ENCODE results near the gene DUSP28. TPM values are rescaled to one million over a fixed set of nuclear protein-coding genes. Genes with fewer than 3 reads are reported as not detected.

The DUSP28 gene
- total and polyA plus RNA-seq, 2 of the 13 experiments (the other 11 are each of a cell fraction or from before 2014, with no cell fraction given), result 5.2 to 8.6 TPM

- H3K9me3 ChIP-seq (ENCODE audit: low read length), result no peaks in the 10 kb centered on the region
- FAIRE-seq (no peak), ATAC-seq (no peak), DNase-seq (ENCODE audit: low spot score) (no peak)
- intact Hi-C loops (cut with micrococcal nuclease; ENCODE audit: unreplicated experiment) (no loop called here), in situ Hi-C loops (cut with HindIII; ENCODE audit: extremely low pct_ligation_motif_present, low pct_unique_long_range_greater_than_20kb) (loop anchor here (25.0 kb wide), 1 partner anchor 638 kb away; no protein-coding TSS in a partner anchor)
- H3K27ac ChIP-seq (ENCODE audit: extremely low read length, insufficient read depth, low read length), result no peak overlapping the region
- H3K9ac ChIP-seq (ENCODE audit: insufficient read depth, low read depth, low read length), result no peak overlapping the region
- CTCF ChIA-PET (ENCODE audit: low intra/inter-chr PET ratio, low total read pairs), result no interaction called here
- peaks cover 0 to 14% of the 10 kb centered on the region in 2 experiments; a peak in 3 of 5 replicates for H3K36me3 ChIP-seq (replicated peaks in 1 of 2; ENCODE audit: control insufficient read depth in 1 of 2, insufficient read depth in 2 of 2, low read length in 2 of 2)
- no peaks in the 10 kb centered on the region for H3K27me3 ChIP-seq (ENCODE audit: control insufficient read depth in 1 of 2, insufficient read depth in 2 of 2, low read length in 2 of 2)
- no peak overlapping the region for H3K4me2 ChIP-seq (ENCODE audit: low read depth, low read length)
- 94% methylated on average over 15 of the region's 21 CpGs for WGBS (ENCODE audit: low lambda C conversion rate)
- POLR2A ChIA-PET, result interaction anchor here (1.1 to 1.7 kb wide), 2 partner anchors 8 to 30 kb away, joined by 3 to 5 read pairs; no protein-coding TSS in a partner anchor
- BruUV-seq (replicated peaks), result no TSS peak
- no peak overlapping the region for H2AFZ ChIP-seq (ENCODE audit: low read length)
- H3K4me1 ChIP-seq (ENCODE audit: insufficient read depth, low read length), result peaks cover 27% of the 10 kb centered on the region
- H4K20me1 ChIP-seq (ENCODE audit: insufficient read depth, low read length), result peaks cover 3% of the 10 kb centered on the region; the same call in 1 of the 2 replicates
- no peak overlapping the region for H3K4me3 ChIP-seq (replicated peaks in 1 of 3; ENCODE audit: insufficient read depth in 1 of 3, low read depth in 2 of 3, low read length in 3 of 3)
- peaks cover 6% of the 10 kb centered on the region for H3K79me2 ChIP-seq (ENCODE audit: insufficient read depth, low read length)
- no peak for TF ChIP-seq NR2F6 (IDR thresholded peaks at IDR 0.05)
- no peak for TF ChIP-seq NR2F6 (CRISPR knock-in tag; IDR thresholded peaks at IDR 0.05)
- TF ChIP-seq HOXA5 (CRISPR knock-in tag; IDR thresholded peaks at IDR 0.05), result no peak
- TF ChIP-seq NR1H2 (CRISPR knock-in tag; IDR thresholded peaks at IDR 0.05; ENCODE audit: borderline replicate concordance, low read depth), result no peak
- peak; percentile 60 for TF ChIP-seq AGO1 (IDR thresholded peaks at IDR 0.05; ENCODE audit: low read depth, low read length, poor library complexity, severe bottlenecking)
- TF ChIP-seq POLR2G (IDR thresholded peaks at IDR 0.05; ENCODE audit: low read depth, low read length), result peak; percentile 23; the same call in 1 of the 2 replicates
- no peak for TF ChIP-seq NFE2L1 (CRISPR knock-in tag; IDR thresholded peaks at IDR 0.05; ENCODE audit: borderline replicate concordance)
- no peak for TF ChIP-seq EED (CRISPR knock-in tag; IDR thresholded peaks at IDR 0.05)
- TF ChIP-seq SRSF9 (IDR thresholded peaks at IDR 0.05; ENCODE audit: borderline replicate concordance, insufficient read depth, low read depth, low read length, poor library complexity, severe bottlenecking), result no peak
- no peak for TF ChIP-seq SP4 (CRISPR knock-in tag; IDR thresholded peaks at IDR 0.05)
- TF ChIP-seq PCBP1 (IDR thresholded peaks at IDR 0.05; ENCODE audit: borderline replicate concordance, low read depth, low read length), result 0 out of 2 replicates have a peak, but pooled peaks have one; percentile 28
- no peak for TF ChIP-seq ZBTB40 (IDR thresholded peaks at IDR 0.05)
- TF ChIP-seq ZBTB40 (CRISPR knock-in tag; IDR thresholded peaks at IDR 0.05), result 0 out of 2 replicates have a peak, but pooled peaks have one; percentile 13
- TF ChIP-seq AGO2 (optimal IDR thresholded peaks at IDR 0.05; ENCODE audit: low read depth, low read length), result peak; percentile 14
- TF ChIP-seq ZSCAN12 (CRISPR knock-in tag; IDR thresholded peaks at IDR 0.05), result no peak
These were observed 14.4 kb downstream of the DUSP28 start for GRCh38 chr2:240574386-240575100.
